Embryonic facial prominence (tissue), 1 donor: Measurements from ENCODE around the gene IFNL2.
"Not testable (repeated sequence)": the region's sequence is repeated elsewhere in the genome, so short reads cannot be mapped to it uniquely, and the experiment has no call there.

ENCODE experiments used
- DNase-seq: peaks from one replicate; pipeline ENCODE4 v3.0.0-alpha.2; 2016; ENCODE audit errors: extremely low spot score

The IFNL2 gene

GRCh38 chr19:39296906-39297305 lies 28.7 kb downstream of the IFNL2 start:
- no peak for DNase-seq

DNA sequence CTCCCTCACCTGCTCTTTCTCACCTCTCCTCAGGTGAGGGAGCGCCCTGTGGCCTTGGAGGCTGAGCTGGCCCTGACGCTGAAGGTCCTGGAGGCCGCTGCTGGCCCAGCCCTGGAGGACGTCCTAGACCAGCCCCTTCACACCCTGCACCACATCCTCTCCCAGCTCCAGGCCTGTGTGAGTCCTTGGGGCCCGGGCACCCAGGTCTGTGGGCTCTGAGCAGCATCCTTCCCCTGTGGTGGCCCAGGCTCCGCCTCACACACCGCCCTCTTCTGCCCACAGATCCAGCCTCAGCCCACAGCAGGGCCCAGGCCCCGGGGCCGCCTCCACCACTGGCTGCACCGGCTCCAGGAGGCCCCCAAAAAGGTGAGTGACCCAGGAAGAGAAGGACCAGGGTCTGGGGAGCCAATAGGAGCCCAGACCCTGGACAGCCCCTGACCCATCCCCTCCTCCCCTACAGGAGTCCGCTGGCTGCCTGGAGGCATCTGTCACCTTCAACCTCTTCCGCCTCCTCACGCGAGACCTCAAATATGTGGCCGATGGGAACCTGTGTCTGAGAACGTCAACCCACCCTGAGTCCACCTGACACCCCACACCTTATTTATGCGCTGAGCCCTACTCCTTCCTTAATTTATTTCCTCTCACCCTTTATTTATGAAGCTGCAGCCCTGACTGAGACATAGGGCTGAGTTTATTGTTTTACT lies 29.9 kb downstream of the IFNL2 start:
- no peak for DNase-seq

GRCh38 chr19:39299404-39299803 lies 31.2 kb downstream of the IFNL2 start:
- DNase-seq, result no peak

GRCh38 chr19:39299832-39300231 lies 31.6 kb downstream of the IFNL2 start:
- DNase-seq, result no peak

- DNase-seq, result no peak
Measured at GRCh38 chr19:39301021-39301420, 32.8 kb downstream of the IFNL2 start.

DNA sequence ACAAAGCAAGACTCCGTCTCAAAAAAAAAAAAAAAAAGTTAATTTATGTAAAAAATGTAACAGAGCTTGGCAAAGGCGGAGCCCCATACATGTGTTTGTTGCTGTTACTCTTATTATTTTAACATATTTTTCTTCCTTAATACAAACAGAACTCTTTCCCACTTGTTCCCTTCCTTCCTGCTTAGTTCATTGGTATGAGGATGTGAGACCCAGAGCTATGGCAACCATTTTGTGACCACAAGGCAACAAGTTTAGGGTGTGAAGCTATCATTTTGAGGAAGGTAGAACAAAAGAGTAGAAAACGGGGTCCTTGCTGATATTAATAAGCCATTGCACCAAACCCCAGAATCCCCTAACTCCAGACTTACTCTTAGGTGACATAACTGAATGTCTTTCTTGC lies 33.4 kb downstream of the IFNL2 start:
- DNase-seq, result no peak

GRCh38 chr19:39303373-39304184 lies 35.4 kb downstream of the IFNL2 start:
- no peak for DNase-seq

- DNase-seq, result no peak
Measured at GRCh38 chr19:39304185-39304513, 36.0 kb downstream of the IFNL2 start.

GRCh38 chr19:39304701-39305571 lies 36.7 kb downstream of the IFNL2 start:
- no peak for DNase-seq

DNA sequence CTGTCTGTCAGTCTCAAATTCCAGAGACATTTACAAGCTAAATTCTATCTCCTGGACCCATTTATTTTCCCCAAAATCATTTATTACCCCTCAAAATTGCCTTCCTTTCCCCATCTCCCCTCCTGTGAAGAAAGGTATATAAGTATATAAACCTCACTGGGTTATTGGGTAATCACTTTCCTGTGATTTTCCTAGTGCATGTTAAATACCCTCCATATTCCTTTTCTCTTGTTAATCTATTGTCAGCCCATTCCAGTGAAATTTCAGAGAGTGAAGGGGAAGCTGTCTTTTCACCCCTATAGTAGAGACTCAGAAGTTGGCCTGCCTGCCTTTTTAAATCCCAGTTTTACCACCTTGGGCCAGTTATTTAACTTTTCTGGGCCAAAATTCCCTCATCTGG lies 37.9 kb downstream of the IFNL2 start:
- DNase-seq, result no peak

DNA sequence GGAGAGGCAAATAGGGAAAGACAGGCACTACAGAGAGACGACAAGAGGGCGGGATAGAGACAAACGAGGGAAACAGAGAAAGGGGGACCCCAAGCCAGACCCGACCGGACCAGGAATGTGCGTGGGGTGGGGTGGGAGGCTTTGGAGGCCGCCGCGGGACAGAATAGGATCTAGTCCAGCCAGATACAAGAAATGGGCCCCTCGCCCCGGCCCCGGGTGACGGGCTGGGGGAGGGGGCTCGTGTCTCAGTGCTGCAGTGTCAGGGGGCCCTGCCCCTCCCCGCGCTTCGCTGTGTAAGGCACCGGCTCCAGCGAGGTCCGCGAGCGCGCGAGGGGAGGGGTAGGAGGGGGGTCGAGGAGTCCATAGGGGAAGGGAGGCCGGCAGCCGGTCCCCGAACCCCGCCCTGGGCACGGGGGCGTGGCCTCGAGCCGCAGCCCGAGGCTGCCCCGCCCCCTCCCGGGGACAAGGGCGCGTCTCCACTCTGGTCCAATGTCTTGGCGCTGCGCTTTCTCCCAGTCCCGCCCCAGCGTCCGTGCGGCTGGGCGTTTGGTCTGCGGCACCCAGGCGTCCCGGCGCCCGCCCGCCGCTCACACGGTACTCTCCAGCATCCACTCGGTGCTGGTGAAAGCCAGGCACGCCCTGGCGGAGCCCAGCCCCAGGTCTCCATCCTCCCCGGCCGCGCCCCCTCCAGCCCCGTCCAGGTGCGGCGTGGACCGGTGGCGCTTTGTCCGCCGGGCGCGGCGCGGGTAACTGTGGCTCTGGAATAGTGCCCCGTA lies 39.0 kb downstream of the IFNL2 start:
- DNase-seq, result no peak

- no peak for DNase-seq
Measured at GRCh38 chr19:39307822-39308530, 39.8 kb downstream of the IFNL2 start.

GRCh38 chr19:39308531-39309304 lies 40.5 kb downstream of the IFNL2 start:
- no peak for DNase-seq

DNA sequence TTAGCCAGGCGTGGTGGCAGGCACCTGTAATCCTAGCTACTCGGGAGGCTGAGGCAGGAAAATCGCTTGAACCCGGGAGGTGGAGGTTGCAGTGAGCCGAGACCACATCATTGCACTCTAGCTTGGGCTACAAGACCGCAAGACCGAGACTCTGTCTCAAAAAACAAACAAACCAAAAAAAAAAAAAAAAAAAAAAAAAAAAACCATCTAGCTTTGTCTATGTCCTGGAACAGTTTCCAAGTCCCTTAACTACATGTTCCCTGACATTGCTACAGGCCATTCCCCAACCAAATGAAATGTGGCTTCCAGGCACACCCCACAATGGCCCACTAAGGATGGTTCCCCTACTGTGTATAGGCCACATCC lies 41.1 kb downstream of the IFNL2 start:
- not testable (repeated sequence) for DNase-seq

GRCh38 chr19:39310558-39311311 lies 42.5 kb downstream of the IFNL2 start:
- no peak for DNase-seq

- DNase-seq, result no peak
Measured at GRCh38 chr19:39314016-39314728, 46.0 kb downstream of the IFNL2 start.

- no peak for DNase-seq
Measured at GRCh38 chr19:39315933-39316332, 47.7 kb downstream of the IFNL2 start.

DNA sequence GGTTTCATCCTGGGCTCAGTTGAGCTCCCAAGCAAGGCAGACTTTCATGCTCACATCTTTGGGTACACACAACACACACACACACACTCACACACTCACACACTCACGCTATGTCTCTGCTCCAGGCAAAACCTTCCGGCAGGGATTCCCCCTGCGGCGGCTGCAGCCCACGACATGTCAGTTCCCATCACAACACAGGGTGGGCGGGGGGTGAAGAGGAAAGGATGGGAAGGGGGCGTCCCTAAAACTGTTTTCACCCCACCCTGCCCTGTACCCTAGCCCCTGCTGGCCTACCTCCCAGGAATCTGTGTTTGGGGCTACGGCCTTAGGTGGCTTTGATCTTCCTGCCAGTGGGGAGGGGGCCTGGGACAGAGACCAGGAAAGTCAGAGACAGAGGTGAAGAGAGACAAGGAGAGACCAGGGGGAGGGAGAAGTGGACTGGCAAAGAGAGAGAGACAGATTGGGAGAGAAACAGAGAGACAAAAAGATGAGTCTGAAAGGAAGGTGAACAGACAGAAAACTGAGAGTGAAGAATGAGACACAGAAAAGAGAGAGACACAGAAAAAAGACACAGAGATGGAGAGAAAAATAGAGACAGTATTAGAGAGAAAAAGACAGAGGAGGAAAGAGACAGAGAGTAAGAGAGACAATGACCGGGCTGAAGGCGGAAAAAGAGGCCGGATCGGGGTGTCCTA lies 48.6 kb downstream of the IFNL2 start:
- DNase-seq, result no peak
